ENCODE results near the gene DNAJC3. TPM values are rescaled to one million over a fixed set of nuclear protein-coding genes. Genes with fewer than 3 reads are reported as not detected.
A peak's percentile ranks its signal among the peaks of the same experiment; 100 is the strongest.

The DNAJC3 gene
- total RNA-seq, 6 experiments from 2014 or later = 49.0 to 64.3 (median 51.7) TPM

DNA sequence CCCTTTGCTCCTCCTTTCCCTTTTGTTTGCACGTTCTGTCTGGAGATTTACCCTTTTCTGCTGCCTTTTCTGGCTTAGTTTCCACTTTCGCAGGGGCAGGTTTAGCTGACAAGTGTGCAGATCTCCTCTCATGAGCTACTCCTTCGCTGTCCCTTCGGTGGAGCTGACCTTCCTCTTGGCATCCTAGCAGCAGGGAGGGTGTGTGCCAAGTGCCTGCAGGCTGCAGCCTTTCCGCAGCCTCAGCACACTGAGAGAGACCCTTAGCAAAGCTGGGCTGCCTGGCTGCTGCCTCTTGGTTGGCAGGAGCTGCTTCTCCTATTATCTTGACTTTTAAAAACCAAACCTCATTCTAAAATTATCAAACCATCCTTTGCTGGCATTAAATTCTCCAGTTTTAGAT is 132.5 kb downstream of the DNAJC3 start:
- H3K27ac ChIP-seq = no peak overlapping the region
- H3K9me3 ChIP-seq = peaks cover 0 to 5% (median 0%) of the 10 kb centered on the region in 4 donors
- intact Hi-C loops (cut with DNase I) = no loop called here
- no peaks in the 10 kb centered on the region for H3K27me3 ChIP-seq
- TF ChIP-seq, protein P1, sequence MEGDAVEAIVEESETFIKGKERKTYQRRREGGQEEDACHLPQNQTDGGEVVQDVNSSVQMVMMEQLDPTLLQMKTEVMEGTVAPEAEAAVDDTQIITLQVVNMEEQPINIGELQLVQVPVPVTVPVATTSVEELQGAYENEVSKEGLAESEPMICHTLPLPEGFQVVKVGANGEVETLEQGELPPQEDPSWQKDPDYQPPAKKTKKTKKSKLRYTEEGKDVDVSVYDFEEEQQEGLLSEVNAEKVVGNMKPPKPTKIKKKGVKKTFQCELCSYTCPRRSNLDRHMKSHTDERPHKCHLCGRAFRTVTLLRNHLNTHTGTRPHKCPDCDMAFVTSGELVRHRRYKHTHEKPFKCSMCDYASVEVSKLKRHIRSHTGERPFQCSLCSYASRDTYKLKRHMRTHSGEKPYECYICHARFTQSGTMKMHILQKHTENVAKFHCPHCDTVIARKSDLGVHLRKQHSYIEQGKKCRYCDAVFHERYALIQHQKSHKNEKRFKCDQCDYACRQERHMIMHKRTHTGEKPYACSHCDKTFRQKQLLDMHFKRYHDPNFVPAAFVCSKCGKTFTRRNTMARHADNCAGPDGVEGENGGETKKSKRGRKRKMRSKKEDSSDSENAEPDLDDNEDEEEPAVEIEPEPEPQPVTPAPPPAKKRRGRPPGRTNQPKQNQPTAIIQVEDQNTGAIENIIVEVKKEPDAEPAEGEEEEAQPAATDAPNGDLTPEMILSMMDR (IDR thresholded peaks at IDR 0.05) = no peak
- TF ChIP-seq POLR2A (IDR thresholded peaks at IDR 0.05) = no peak
- no peak for ATAC-seq
- H3K4me1 ChIP-seq = no peaks in the 10 kb centered on the region
- H3K4me3 ChIP-seq = no peak overlapping the region
- WGBS (ENCODE audit: insufficient coverage, low coverage, low lambda C conversion rate, missing lambda C conversion rate) = 75% methylated on average over 3 of the region's 5 CpGs
- no peaks in the 10 kb centered on the region for H3K36me3 ChIP-seq
- no peak for DNase-seq

DNA sequence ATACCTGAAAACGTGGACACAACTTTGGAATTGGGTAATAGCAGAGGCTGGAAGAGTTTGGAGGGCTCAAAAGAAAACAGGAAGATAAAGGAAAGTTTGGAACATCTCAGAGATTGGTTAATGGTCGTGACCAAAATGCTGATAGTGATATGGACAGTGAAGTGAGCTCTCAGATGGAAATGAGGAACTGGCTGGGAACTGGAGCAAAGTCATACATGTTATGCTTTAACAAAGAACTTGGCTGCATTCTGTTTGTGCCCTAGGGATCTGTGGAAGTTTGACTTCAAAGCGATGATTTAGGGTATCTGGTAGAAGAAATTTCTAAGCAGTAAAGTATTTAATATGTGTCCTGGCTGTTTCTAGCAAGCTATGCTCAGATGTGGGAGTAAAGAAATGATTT is 136.2 kb downstream of the DNAJC3 start:
- intact Hi-C loops (cut with DNase I) = no loop called here
- TF ChIP-seq POLR2A (IDR thresholded peaks at IDR 0.05) = no peak
- TF ChIP-seq, protein P1 (IDR thresholded peaks at IDR 0.05) = no peak
- WGBS (ENCODE audit: insufficient coverage, low coverage, low lambda C conversion rate, missing lambda C conversion rate) = 90% methylated on average over 3 of the region's 3 CpGs
- DNase-seq (no peak), ATAC-seq (no peak)
- Histone ChIP-seq H3K27ac (no peak overlapping the region), H3K27me3 (no peaks in the 10 kb centered on the region), H3K9me3 (no peaks in the 10 kb centered on the region), H3K36me3 (no peaks in the 10 kb centered on the region), H3K4me3 (no peak overlapping the region), H3K4me1 (no peaks in the 10 kb centered on the region)

DNA sequence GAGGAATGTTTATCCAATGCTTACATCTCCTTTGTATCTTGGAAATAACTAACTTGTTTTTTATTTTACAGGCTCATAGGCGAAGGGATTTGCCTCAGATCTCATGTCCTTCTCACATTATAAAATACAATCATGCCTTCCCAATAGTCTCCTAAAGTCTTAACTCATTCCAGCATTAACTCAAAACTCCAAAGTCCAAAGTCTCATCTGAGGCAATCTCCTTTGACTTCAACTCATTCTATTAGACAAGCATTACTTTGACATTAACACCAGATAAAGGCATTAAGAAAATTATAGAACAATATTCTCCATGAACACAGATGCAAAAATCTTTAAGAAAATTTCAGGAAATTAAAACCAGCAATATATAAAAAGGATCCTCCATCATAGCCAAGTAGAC is 137.6 kb downstream of the DNAJC3 start:
- no peak overlapping the region for H3K4me3 ChIP-seq
- intact Hi-C loops (cut with DNase I) = no loop called here
- no peaks in the 10 kb centered on the region for H3K4me1 ChIP-seq
- H3K9me3 ChIP-seq = no peaks in the 10 kb centered on the region
- 83% methylated on average over 1 of the region's 1 CpG for WGBS (ENCODE audit: insufficient coverage, low coverage, low lambda C conversion rate, missing lambda C conversion rate)
- no peaks in the 10 kb centered on the region for H3K36me3 ChIP-seq
- H3K27ac ChIP-seq = no peak overlapping the region
- TF ChIP-seq, protein P1 (IDR thresholded peaks at IDR 0.05) = no peak
- no peak for TF ChIP-seq POLR2A (IDR thresholded peaks at IDR 0.05)
- DNase-seq = no peak
- H3K27me3 ChIP-seq = no peaks in the 10 kb centered on the region
- ATAC-seq = peak in 1 of 4 donors; percentile 64

DNA sequence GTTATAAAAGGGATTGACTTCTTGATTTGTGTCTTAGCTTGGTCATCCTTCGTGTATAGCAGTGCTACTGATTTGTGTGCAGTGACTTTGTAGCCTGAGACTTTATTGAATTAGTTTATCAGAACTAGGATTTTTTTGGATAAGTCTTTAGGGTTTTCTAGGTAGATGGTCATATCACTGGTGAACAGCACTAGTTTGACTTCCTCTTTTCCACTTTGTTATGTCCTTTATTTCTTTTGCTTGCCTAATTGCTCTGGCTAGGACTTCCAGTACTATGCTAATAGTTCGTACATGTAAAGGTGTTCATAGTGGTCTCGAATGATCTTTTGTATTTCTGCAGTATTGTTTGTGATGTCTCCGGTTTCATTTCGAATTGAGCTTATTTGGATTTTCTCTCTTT is 145.4 kb downstream of the DNAJC3 start:
- DNase-seq = no peak

More for the DNA sequence above, 145.4 kb downstream of the DNAJC3 start:
- Histone ChIP-seq H3K9me3 (no peaks in the 10 kb centered on the region), H3K27ac (no peak overlapping the region), H3K4me1 (no peaks in the 10 kb centered on the region), H3K36me3 (no peaks in the 10 kb centered on the region), H3K4me3 (no peak overlapping the region), H3K27me3 (no peaks in the 10 kb centered on the region)
- no peak for ATAC-seq
- TF ChIP-seq, protein P1 (IDR thresholded peaks at IDR 0.05) = no peak
- TF ChIP-seq POLR2A (IDR thresholded peaks at IDR 0.05) = no peak
- WGBS (ENCODE audit: insufficient coverage, low coverage, low lambda C conversion rate, missing lambda C conversion rate) = 93% methylated on average over 5 of the region's 5 CpGs
- intact Hi-C loops (cut with DNase I) = loop anchor here in 1 of 2 donors (10.0 kb wide), 1 partner anchor 198 kb away; no protein-coding TSS in a partner anchor

Measured in right lobe of liver (tissue), 6 donors.